CD4-positive, alpha-beta T cell treated with Interleukin-1 beta for 1 hour (primary cell): ENCODE measurements around the gene CCDC146.
"Not testable (repeated sequence)": the region's sequence is repeated elsewhere in the genome, so short reads cannot be mapped to it uniquely, and the experiment has no call there.

ENCODE experiments used
- DNase-seq, 2 donors: peaks; one replicate each; pipeline ENCODE4 v3.0.0-alpha.2; 2020 to 2022

CCDC146 gene

GRCh38 chr7:77202481-77202976 lies 80.1 kb downstream of the CCDC146 start:
- no peak for DNase-seq

GRCh38 chr7:77205706-77206105 lies 83.3 kb downstream of the CCDC146 start:
- no peak for DNase-seq

- no peak for DNase-seq
These were observed 86.0 kb downstream of the CCDC146 start for GRCh38 chr7:77208416-77208815.

- DNase-seq = no peak
These were observed 87.2 kb downstream of the CCDC146 start for GRCh38 chr7:77209479-77210139.

- DNase-seq = no peak
These were observed 93.9 kb downstream of the CCDC146 start for GRCh38 chr7:77216181-77216845.

GRCh38 chr7:77217474-77218185 lies 95.2 kb downstream of the CCDC146 start:
- no peak for DNase-seq

GRCh38 chr7:77219701-77220331 lies 97.4 kb downstream of the CCDC146 start:
- not testable (repeated sequence) for DNase-seq

GRCh38 chr7:77222065-77222464 lies 99.7 kb downstream of the CCDC146 start:
- DNase-seq = no peak

- no peak for DNase-seq
These were observed 100.4 kb downstream of the CCDC146 start for GRCh38 chr7:77222819-77223218.

- no peak for DNase-seq
These were observed 100.8 kb downstream of the CCDC146 start for GRCh38 chr7:77223261-77223660.

- DNase-seq = no peak
These were observed 104.0 kb downstream of the CCDC146 start for GRCh38 chr7:77226357-77226839.

GRCh38 chr7:77228795-77229194 lies 106.4 kb downstream of the CCDC146 start:
- DNase-seq = not testable (repeated sequence)

GRCh38 chr7:77232467-77232866 lies 110.1 kb downstream of the CCDC146 start:
- DNase-seq = no peak

- no peak for DNase-seq
These were observed 112.9 kb downstream of the CCDC146 start for GRCh38 chr7:77235276-77235675.

- DNase-seq = peak; percentile 17 to 50
These were observed 116.3 kb downstream of the CCDC146 start for GRCh38 chr7:77238703-77239136.

- no peak for DNase-seq
These were observed 117.1 kb downstream of the CCDC146 start for GRCh38 chr7:77239471-77239870.

GRCh38 chr7:77242068-77242467 lies 119.7 kb downstream of the CCDC146 start:
- no peak for DNase-seq

- DNase-seq = no peak
These were observed 120.1 kb downstream of the CCDC146 start for GRCh38 chr7:77242554-77242953.

GRCh38 chr7:77244222-77244934 lies 122.0 kb downstream of the CCDC146 start:
- no peak for DNase-seq

- no peak for DNase-seq
These were observed 122.8 kb downstream of the CCDC146 start for GRCh38 chr7:77245015-77245755.

- DNase-seq = no peak
These were observed 123.7 kb downstream of the CCDC146 start for GRCh38 chr7:77246026-77246640.
